Fibroblast of peridontal ligament (primary cell): ENCODE data around the gene EFNA2.
"Not testable (repeated sequence)": the region's sequence is repeated elsewhere in the genome, so short reads cannot be mapped to it uniquely, and the experiment has no call there.

Experiments
- DNase-seq: peaks from one replicate; pipeline ENCODE4 v3.0.0-alpha.2; 2010; ENCODE audit errors: extremely low read depth

Gene EFNA2

DNA sequence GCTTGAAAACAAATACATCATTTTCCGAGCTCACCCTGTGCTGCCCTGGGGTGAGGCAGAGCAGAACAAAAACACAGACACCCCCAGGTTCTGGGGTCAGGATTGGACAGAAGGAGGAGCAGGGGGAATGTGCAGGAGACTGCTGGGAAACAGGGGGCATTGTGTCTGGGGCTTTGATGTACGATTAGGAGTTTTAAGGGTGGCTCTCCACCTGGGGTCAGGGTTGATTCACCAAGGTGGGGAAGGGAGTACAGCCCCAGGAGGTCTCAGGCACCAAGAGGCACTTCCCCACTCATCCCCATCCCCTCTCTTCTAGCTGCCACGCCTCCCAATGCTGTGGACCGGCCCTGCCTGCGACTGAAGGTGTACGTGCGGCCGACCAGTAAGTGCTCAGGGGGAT lies 12.6 kb downstream of the EFNA2 start:
- no peak for DNase-seq

DNA sequence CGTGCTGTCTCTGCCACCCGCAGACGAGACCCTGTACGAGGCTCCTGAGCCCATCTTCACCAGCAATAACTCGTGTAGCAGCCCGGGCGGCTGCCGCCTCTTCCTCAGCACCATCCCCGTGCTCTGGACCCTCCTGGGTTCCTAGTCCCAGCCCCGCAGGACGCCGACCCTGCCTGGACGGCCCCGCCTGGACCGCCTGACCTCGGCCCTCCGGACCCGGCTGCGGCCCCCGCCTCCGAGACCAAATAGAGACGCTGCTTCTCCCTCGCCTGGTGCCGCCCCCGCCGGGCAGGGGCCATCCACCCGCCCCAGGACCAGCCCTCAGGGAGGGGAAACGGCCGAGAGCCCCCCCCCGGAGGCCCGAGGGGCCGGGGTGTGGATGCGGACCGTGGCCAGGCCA lies 14.1 kb downstream of the EFNA2 start:
- DNase-seq = no peak

DNA sequence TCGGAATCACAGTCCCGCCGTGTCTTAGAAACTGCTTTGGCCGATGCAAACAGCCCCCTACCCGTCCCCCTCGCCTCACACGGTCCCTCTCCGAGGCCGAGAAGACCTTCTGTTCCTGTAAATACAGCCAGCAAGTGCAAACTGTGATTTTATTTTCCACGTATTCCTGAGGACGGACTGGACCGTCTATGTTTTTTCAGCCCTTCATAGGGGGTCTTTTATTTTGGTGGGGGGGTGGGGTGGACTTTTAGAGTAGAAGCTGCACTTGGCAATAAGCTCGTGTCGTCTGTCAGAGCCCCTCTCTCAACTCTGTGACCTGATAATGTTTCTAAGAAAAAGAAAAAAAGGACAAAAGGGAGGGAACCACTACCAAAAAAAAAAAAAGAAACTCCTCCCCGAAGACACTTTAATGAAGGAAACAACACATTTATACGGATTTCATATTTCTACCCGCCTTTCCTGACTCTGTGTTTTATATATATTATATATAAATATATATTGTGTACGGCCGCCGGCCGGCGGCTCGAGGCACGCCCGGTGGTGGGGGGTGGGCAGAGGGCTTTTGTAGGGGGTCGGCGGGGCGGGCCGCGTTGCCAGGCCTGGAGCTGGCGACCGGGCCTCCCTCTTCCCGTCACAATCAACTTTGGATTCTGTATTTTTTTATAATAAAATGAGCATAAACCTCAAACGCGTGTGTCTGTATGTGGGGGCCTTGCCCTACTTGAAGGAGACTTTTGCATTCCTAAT lies 15.2 kb downstream of the EFNA2 start:
- DNase-seq = no peak

DNA sequence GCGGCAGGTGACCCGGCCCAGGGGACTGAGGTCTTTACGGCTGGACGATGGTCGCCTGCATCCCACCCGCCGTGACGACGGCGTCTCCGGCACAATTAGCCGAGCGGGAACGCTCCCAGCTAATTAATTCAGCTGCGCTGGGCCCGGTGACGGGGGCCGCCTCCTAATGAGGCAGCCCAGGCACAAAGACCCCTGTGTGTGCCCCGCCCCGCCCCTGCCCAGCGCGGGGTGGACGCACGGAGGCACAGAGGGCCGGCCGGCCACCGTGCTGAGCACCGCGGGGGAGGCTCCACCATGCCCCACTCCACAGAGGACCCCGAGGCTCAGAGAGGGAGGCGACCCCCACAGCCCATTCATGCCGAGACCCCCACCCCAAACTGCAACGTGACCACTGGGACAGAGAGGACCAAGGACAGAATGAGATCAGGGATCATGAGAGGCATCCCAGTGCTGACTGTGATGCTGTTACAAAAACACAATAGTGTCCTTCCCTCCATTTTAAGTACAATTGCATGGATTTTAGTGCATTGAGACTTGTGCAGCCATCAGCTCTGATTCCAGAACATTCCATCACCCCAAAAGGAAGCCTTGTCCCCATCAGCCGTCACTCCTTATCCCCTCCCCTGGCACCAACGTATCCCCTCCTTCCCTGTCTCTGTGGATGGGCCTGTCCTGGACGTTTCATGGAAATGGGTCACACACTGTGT lies 17.0 kb downstream of the EFNA2 start:
- no peak for DNase-seq

DNA sequence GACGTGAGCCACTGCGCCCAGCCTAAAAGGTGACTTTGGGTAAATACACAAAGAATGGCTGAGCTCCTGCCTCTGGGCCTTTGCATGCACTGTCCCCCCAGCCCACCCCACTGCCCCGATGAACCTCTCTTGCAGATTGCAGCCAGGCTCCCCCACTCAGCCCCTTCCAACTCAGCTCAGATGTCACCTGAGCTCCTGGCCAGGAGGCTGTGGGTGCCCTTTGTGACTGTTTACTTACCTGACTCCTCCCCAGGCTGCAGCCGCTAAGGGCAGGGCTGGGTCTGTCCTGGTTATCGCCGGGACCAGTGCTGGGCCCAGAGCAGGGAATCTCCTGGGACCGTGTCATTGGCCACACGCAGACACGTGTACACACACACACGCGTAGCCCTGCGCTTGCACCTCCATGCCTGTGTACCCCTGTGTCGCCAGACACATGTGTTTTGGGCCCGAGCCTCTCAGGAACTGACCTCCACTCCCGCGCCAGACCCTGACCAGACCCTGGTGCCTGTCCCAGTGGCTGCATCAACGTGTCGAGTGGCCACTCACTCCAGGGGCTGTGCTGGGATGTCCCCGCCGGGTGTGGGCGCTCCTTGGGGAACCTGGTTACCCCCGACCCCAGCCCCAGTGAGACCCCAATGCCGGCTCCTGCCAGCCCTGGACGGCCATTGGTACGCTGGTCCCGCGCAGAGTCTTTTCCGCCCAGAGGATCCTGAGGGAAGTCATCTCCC lies 18.7 kb downstream of the EFNA2 start:
- no peak for DNase-seq

DNA sequence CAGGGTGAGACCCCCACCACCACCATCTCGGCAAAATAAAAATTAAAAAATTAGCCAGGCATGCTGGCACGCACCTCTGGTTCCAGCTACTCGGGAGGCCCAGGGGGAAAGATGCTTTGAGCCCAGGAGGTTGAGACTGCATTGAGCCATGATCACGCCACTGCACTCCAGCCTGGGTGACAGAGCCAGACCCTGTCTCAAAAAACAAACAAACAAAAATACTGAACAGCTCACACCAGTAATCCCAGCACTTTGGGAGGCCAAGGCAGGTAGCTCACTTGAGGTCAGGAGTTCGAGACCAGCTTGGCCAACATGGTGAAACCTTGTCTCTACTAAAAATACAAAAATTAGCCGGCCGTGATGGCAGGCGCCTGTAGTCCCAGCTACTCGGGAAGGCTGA lies 19.7 kb downstream of the EFNA2 start:
- DNase-seq = not testable (repeated sequence)

DNA sequence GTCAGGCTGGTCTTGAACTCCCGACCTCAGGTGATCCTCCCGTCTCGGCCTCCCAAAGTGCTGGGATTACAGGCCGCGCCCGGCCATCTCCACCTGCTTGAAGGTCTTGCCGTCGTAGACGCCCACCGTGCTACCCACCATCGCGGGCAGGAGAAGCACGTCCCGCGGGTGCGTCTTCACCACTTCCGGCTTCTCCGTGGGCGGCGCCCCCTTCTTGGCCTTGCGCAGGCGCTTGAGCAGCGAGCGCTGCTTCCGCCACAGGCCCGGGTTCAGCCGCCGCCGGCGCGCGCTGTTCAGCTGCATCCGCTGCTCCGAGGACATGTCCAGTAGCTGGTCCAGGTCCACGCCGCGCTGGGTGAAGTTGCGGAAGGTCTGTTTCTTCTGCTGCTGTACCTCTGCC lies 21.6 kb downstream of the EFNA2 start:
- no peak for DNase-seq

DNA sequence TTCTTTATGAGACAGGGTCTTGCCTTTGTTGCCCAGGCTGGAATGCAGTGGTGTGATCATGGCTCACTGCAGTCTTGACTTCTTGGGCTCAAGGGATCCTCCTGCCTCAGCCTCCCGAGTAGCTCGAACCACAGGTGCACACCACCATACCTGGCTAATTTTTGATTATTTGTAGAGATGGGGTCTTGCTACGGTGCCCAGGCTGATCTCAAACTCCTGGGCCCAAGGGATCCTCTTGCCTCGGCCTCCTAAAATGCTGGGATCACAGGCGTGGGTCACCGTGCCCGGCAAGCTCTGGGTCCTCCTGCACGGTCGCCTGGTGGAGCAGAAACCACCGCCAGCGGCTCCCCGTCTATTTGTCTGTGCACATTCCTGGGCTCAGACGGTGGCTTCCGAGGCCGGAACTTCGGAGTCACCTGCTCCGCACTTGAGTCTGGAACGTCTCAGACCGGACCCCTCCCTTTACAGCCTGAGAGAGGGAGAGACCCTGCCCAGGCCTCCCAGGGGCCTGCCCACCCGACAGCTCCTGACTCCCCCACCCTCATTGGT lies 22.2 kb downstream of the EFNA2 start:
- DNase-seq = no peak

DNA sequence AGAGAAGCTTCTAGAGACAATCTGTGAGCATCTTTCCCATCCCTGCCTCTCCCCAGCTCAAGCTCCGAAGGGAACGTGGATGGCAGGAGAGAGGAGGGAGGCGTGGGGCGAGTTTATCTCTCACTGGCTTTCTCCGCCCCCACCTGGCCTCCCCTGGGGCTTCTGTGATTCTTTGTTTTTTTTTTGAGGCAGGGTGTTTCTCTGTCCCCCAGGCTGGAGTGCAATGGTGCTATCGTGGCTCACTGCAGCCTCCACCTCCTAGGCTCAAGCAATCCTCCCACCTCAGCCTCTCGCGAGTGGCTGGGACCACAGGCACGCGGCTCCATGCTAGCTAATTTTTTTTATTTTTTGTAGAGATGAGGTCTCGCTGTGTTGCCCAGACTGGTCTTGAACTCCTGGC lies 23.0 kb downstream of the EFNA2 start:
- no peak for DNase-seq

DNA sequence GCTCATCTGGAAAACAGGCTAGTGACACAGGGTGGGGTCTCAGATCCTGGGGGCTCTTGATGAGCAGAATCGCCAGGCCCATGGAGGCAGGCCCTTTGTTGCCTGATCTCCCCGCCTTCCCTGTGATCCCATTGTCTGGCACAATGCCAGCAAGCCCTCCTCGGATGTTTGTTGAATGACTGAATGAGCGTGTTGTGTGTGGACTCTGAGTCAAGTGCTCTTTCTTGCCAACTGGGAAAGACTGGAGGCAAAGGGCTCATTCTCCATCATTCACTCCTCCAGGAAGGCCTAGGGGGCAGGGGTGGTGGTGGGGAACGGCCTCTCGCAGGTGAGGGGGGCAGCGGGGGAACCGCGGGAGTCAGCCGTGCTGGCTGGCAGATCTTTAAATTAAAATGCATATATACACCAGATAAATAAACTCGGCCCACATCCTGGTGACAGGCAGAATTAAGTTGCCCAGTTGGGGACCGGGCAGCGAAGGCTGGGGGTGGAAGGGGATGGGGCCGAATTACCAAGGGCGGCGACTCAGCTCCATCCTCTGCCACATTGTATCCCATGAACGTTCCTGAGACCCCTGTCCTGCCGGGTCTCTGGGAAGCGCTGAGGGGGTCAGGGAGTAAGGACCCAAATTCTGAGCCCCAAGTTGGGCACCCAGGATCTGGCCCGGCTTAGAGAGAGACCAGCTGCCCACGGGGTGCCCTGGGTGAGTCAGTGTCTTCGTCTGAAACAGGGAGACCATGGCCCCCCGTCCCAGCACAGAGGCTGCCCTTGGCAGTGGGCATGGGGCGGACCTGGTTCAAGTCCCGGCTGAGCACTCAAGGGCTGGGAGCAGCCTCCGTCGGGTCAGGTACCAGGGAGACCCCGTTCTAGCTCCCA lies 24.5 kb downstream of the EFNA2 start:
- no peak for DNase-seq

DNA sequence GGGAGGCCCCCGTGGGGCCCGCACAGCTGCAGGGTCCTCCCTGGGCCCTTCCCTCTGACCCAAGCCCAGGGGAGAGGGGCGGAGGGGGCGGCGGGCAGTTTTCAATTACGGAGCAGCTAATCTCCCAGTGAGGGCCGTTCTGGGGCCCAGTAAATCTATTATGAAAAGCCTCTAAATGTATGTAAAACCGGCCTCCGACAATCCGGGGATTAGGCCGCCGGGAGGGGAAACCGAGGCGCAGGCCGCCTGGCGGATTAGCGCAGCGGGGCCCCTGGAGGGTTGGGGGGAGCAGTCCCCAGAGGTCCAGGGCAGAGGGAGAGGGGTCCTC lies 25.1 kb downstream of the EFNA2 start:
- no peak for DNase-seq

DNA sequence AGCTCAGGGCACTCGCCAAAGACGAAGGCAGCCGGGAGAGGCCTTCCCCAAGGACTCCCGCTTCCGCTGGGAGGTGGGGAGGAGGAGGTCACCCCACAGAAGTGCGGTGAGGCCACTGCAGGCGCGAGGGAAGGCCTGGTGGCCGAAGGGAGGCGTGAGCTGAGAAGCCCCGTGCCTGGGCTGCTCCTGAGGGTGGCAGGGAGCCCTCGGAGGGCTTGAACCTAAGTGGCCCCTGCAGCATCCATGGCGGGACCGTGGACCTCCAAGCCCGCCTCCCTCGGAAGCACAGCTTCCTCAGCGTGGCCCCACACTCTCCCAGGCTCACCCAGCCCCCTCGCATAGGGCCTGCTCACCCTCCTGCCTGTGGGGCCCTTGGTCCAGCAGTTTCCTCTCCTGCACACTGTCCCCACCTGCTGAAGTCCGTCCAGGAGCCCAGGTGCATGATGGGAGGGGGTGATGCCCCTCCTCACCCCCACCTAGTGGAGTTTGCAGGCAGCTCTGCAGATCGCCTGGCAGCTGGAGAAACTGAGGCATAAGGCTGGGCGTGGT lies 25.9 kb downstream of the EFNA2 start:
- no peak for DNase-seq

DNA sequence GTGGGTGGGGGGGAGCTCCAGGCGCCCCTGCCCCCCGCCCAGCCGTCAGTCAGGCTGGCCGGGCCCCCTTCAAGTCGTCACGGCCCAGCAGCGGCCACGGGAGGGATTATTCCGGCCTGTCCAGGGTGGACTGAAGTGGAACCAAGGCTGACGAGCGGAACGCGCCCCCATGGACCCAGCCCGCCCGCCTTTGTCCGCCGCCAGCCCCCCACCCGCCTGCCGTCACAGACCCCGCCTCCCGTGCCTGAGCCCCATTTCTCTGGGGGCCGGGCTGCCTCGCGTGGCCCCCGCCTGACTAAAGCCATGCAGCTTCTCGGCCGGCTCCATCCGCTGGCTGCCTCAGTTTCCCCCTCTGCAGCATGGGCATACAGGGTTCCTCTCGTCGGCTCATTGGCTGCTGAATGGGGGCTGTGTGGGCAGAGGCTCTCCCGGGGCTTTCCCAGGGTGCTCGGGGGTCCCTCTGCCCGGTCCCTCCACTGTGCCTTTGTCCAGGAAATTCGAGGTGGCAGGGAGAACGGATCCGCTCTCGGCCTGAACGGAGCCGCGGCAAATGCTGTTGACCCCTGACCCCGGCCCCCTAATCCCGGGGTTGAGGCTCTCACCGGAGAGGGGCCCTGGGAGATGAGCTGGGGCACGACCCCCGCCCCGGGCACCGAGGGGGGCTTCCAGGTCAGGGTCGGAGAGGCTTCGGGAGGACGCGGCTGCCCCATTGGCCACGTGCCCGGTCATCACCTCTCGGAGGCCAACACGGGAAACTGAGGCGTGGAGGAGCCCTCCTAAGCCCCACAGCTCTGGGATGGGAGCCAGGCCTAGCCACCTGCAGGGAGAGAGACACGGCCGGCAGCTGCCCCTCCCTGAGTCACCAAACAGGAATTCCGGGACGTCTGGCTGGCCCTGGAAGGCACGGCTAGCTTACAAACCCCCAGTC lies 27.4 kb downstream of the EFNA2 start:
- DNase-seq = no peak

DNA sequence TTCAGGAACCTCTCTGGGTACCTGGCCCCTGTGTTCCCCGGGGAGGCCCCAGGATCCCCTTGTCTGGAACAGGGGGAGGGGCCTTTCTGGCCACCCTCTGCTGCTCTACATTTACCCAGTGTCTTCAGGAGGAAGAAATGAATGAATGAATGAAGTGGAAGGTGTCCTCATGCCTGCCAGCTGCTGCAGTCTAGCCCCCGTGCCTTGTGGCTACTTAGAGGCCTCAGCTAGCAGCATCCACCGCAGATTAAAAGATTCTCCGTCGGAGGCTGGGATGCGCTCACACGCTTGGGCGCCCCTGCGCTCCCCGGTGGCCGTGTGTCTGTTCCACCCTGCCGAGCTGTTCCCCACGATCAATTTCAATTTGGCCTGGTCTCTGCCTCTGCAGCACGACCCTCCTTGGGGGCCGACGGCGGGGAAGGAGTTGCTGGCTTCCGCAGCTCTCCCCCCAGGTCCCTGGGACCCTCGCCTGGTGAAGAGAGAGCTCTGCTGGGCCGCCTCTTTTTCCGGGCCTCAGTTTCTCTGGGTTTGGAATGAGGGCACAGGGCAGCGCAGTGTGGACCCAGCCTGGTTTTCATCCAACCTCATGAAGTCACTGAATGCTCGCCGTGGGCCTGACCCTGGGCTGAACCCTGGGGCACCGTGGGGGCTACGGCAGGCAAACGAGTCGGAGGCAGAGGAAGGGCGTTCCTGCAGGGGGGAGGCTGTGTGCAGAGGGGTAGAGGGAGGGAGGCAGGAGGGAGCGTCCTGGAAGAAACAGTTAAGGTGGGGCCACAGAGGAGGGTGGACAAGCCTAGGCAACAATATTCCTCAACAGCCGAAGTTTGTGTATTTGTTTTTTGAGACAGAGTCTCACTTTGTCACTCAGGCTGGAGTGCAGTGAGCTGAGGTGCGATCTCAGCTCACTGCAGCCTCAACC lies 28.3 kb downstream of the EFNA2 start:
- no peak for DNase-seq

DNA sequence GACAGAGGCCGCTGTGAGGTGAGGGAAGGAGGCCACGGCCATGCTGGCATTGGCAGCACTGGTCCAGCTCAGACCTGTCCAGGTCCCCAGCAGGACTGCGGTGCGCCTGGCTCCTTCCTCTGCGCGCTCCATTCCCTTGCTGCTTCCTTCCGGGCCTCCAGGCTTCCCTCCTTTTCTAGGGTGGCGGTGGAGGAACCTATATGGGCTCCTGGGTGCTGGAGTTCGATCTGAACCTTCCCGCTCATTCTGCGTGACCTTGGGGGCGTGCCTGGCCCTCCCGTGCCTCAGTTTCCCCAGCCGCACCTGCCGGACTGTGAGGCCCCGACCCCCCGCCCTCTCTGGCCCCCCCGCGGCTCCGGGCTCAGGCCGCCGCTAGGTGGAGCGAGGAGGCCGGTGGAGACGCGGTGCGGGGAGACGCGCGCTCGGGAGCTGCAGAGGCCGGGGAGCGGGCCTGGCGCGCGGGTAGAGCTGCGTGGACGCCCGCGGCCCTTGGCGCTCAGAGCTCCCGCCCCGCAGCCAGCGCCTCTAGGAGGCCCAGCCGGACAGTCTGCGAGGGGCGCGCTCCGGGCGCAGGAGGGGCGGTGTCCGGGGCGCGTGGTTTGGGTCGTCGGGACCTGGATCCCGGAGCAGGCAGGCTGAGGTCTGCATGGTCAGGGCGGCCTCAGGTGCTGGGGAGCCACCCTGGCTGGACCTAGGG lies 29.9 kb downstream of the EFNA2 start:
- DNase-seq = peak; percentile 36

DNA sequence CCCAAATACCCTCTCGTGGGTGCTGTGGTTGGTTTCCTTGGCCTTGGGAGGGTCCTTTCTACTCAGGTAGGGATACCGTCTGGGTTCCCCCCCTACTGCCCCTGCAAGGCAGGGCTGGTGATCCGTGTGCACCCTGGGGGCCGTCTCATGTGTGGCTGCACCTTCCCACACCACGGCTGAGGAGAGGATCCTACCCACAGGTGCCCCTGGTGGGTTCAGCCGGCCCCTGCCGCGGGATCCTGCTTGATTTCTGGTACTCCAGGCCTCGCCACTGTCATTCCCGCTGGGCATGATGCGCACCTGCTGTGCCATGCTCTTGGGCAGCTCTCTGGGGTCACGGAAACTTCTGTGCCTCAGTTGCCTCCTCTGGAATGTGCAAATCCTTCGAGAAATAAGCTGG lies 30.8 kb downstream of the EFNA2 start:
- DNase-seq = no peak

DNA sequence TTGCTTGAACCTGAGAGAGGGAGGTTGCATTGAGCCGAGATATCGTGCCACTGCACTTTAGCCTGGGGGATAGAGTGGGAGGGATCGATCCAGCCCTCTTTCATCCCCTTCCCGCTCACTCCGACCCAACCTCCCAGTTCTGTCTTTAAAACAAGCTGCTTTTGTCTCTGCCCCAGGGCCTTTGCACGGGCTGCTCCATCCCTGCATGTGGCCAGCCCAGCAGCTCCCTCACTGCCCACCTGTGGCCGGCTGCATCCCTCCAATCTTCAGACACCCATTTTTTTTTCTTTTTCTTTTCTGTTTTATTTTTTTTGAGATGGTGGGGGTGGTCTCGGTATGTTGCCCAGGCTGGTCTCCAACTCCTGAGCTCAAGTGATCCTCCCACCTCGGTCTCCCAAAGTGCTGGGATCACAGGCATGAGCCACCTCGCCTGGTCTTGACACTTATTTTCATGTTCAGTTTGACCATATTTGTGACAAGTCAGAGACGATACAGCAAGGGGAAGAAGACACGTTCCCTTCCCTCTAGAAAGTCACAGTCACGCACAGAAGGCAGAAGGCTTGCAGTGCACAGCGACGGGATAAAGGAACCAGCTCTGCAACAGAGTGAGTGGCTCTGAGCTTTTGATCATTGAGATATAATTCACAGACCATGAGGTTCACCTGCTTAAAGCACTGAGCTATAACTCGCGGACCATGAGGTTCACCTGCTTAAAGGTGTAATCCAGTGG lies 31.8 kb downstream of the EFNA2 start:
- no peak for DNase-seq
